BLaER1 treated with 17β-estradiol and CSF1 and Interleukin-3, amounts not matched to agents 10 nM and 100 nM (cell line): ENCODE measurements around the gene ALKBH5.

Experiments used
- H3K27ac ChIP-seq, 11 experiments: shearing (Covaris generic); formaldehyde crosslinking; 2 replicates each; pipeline ENCODE4 v1.8.1; 2022
- H3K27me3 ChIP-seq, 11 experiments: shearing (Covaris generic); formaldehyde crosslinking; 2 replicates each; pipeline ENCODE4 v1.8.1; 2022
- H3K36me3 ChIP-seq, 11 experiments: shearing (Covaris generic); formaldehyde crosslinking; 2 replicates each; pipeline ENCODE4 v1.8.1; 2022
- H3K4me1 ChIP-seq, 10 experiments: shearing (Covaris generic); formaldehyde crosslinking; 2 replicates each; pipeline ENCODE4 v1.8.1; 2022
- H3K4me2 ChIP-seq, 11 experiments: shearing (Covaris generic); formaldehyde crosslinking; 2 replicates each; pipeline ENCODE4 v1.8.1; 2022
- H3K4me3 ChIP-seq, 10 experiments: shearing (Covaris generic); formaldehyde crosslinking; 2 replicates each; pipeline ENCODE4 v1.8.1; 2022
- H3K9ac ChIP-seq, 11 experiments: shearing (Covaris generic); formaldehyde crosslinking; 2 replicates each; pipeline ENCODE4 v1.8.1; 2022
- H3K9me3 ChIP-seq, 11 experiments: shearing (Covaris generic); formaldehyde crosslinking; replicated peaks in 1 of 11; 2 replicates each; pipeline ENCODE4 v1.8.1; 2022
- H4K20me1 ChIP-seq, 11 experiments: shearing (Covaris generic); formaldehyde crosslinking; 2 replicates each; pipeline ENCODE4 v1.8.1; 2022
- Cebpa-rat ChIP-seq, 11 experiments: shearing (Covaris generic); IDR thresholded peaks; 2 replicates each; pipeline ENCODE4 v1.8.1; 2022

The ALKBH5 gene

DNA sequence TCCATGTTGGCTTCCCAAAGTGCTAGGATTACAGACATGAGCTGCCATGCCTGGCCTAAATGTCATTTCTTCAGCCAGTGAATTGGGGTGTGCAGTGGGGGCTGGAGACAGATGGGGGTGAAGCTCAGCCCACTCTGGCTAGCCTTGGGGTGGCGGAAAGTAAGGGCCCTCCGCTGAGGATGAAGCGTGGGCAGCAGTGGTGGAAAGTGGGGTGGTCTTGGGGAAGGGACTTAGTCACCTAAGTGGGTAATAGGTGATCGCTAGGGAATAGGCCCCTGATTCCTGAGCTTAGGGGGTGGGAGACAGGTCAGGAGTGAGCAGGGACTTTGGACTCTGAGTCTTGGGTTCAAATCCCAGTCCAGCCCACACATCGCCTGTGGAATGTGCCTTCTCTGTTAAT is 44.0 kb downstream of the ALKBH5 start:
- Histone ChIP-seq H3K4me3 (no peak overlapping the region), H3K4me1 (peaks cover 22 to 40% (median 29%) of the 10 kb centered on the region in 10 experiments), H3K9ac (peak overlapping the region in 3 of 11 experiments; percentile 14 to 88 (median 86); a peak in 2 of 22 replicates), H3K4me2 (peak overlapping the region in 6 of 11 experiments; percentile 3 to 99 (median 96); a peak in 7 of 22 replicates), H3K36me3 (peaks cover 0 to 18% (median 8%) of the 10 kb centered on the region in 11 experiments; a peak in 14 of 22 replicates), H3K27ac (no peak overlapping the region), H3K9me3 (no peaks in the 10 kb centered on the region), H3K27me3 (no peaks in the 10 kb centered on the region), H4K20me1 (peaks cover 4 to 68% (median 57%) of the 10 kb centered on the region in 11 experiments; a peak in 21 of 22 replicates)
- TF ChIP-seq Cebpa-rat (IDR thresholded peaks at IDR 0.05) = no peak

DNA sequence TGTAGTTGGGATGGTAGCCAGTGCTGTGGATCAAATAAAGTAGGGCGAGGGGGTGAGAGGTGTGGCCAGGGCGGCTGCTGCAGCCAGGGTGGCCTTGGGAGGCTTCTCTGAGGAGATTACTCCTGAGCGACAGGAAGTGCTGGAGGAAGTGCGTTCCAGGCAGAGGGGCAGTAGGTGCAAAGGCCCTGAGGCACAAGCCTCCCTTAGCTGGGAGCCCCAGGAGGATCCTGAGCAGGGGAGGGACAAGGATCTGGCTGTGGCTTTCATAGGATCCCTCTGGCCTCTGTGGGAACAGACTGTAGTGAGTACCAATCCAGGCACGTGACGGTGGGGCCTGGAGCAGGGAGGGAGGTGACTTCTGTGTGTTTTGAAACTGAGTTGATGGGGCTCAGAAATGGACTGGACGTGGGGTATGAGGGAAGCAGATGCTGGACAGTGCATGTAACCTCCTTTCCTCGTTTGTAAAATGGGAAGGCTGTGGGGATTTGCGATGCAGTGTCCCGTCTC is 44.6 kb downstream of the ALKBH5 start:
- Histone ChIP-seq H4K20me1 (peaks cover 4 to 73% (median 59%) of the 10 kb centered on the region in 11 experiments; a peak in 21 of 22 replicates), H3K36me3 (peaks cover 4 to 23% (median 14%) of the 10 kb centered on the region in 11 experiments; a peak in 16 of 22 replicates)

DNA sequence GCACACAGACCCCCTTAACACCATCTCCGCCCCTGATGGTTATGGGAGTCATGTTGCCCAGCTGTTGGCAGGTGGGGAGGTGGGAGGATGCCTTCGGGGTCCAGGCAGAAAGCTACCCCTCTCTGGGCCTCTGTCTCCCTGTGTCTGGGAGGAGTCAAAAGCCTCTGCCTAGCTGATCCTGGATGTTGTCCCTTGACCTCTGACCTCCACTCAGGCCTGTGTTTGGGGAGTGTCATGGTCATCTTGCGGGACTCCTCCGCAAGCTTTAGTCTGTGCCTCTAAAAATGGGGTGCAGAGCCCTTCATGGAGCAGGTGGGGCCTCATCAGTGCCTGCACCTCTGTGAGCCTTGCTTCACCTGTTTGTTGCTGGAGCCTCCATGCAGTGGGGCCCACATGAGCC is 45.6 kb downstream of the ALKBH5 start:
- Histone ChIP-seq H3K9ac (peak overlapping the region in 1 of 11 experiments; percentile 42; a peak in 1 of 22 replicates), H4K20me1 (peaks cover 4 to 83% (median 59%) of the 10 kb centered on the region in 11 experiments; a peak in 21 of 22 replicates)
- no peak for TF ChIP-seq Cebpa-rat (IDR thresholded peaks at IDR 0.05)

More for the DNA sequence above, 44.6 kb downstream of the ALKBH5 start:
- Histone ChIP-seq H3K4me3 (no peak overlapping the region), H3K27ac (no peak overlapping the region), H3K4me2 (peak overlapping the region in 1 of 11 experiments; percentile 22; a peak in 1 of 22 replicates), H3K9me3 (no peaks in the 10 kb centered on the region), H3K4me1 (peaks cover 22 to 40% (median 29%) of the 10 kb centered on the region in 10 experiments), H3K9ac (peak overlapping the region in 1 of 11 experiments; percentile 42; a peak in 4 of 22 replicates), H3K27me3 (no peaks in the 10 kb centered on the region)
- TF ChIP-seq Cebpa-rat (IDR thresholded peaks at IDR 0.05) = no peak

DNA sequence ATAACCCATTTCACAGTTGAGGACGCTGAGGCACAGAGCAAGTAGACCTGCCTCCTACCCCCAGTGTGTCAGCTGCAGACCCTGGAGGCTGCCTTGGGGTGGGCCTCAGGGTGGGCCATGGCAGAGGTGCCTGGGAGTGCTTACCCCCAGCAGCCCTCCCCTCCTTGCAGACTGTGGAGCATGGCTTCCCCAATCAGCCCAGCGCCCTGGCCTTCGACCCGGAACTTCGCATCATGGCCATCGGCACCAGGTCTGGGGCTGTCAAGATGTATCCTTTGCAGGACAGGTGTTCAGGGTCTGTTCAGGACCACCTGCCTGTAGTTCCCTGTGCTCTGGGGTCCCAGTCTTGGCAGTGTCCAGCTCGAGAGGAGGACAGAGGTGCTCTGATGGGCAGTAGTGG is 46.1 kb downstream of the ALKBH5 start:
- TF ChIP-seq Cebpa-rat (IDR thresholded peaks at IDR 0.05) = no peak
- Histone ChIP-seq H3K9ac (no peak overlapping the region), H4K20me1 (peaks cover 4 to 85% (median 59%) of the 10 kb centered on the region in 11 experiments; a peak in 21 of 22 replicates), H3K9me3 (no peaks in the 10 kb centered on the region), H3K4me2 (no peak overlapping the region), H3K36me3 (peaks cover 19 to 38% (median 29%) of the 10 kb centered on the region in 11 experiments), H3K4me3 (no peak overlapping the region), H3K4me1 (peaks cover 17 to 31% (median 21%) of the 10 kb centered on the region in 10 experiments), H3K27me3 (no peaks in the 10 kb centered on the region), H3K27ac (no peak overlapping the region)

More for the DNA sequence above, 45.6 kb downstream of the ALKBH5 start:
- Histone ChIP-seq H3K4me3 (no peak overlapping the region), H3K4me1 (peaks cover 21 to 36% (median 26%) of the 10 kb centered on the region in 10 experiments), H3K27me3 (no peaks in the 10 kb centered on the region), H3K27ac (no peak overlapping the region), H3K4me2 (no peak overlapping the region), H3K36me3 (peaks cover 14 to 33% (median 23%) of the 10 kb centered on the region in 11 experiments; a peak in 21 of 22 replicates), H3K9me3 (no peaks in the 10 kb centered on the region)

DNA sequence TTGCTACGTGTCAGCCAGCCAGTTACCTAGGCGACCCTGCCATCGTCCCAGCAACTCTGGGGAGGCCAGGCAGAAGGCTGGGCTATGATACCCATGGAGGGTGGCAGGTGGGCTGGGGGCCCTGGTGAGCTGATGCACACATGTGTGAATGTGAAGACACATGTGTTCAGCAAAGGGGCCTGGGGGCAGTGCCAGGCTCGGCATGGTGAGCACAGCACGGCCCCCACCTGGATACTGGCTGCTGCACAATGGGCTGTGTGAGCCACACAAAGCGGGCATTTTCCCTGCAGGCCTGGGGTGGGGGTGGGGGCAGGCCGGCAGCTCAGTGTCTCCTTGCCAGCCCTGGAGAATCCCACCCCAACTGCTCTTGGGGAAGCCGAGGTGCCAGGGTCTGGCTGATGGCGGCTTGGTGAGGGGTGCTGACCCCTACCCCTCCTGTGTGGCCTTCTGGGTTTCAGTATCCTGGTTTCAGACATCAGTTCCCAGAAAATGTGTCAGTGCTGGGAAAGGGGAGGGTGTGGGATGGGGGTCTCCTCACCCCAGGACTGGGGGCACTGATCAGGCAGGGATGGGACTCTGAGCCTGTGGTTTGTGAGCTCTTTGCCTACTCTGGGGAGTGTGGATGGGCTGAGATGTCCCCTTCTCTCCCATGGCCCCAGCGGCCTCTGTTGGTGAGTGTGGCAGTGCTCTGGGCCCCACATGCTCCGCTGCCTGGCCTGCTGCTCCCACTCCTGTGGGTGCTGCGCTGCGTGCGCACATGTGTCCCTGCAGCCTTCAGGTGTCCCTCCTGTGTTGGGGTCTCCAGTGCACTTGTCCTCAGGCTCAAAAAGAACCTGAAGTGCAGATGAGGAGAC is 46.9 kb downstream of the ALKBH5 start:
- Histone ChIP-seq H3K36me3 (peaks cover 26 to 46% (median 36%) of the 10 kb centered on the region in 11 experiments), H3K4me2 (no peak overlapping the region), H3K27me3 (no peaks in the 10 kb centered on the region), H3K27ac (no peak overlapping the region), H3K9ac (0 out of 22 replicates have a peak overlapping the region, but pooled peaks of 1 of the 11 experiments have one; percentile 0), H3K9me3 (no peaks in the 10 kb centered on the region), H4K20me1 (peaks cover 4 to 92% (median 59%) of the 10 kb centered on the region in 11 experiments; a peak in 21 of 22 replicates), H3K4me3 (no peak overlapping the region), H3K4me1 (peaks cover 13 to 33% (median 23%) of the 10 kb centered on the region in 10 experiments)
- no peak for TF ChIP-seq Cebpa-rat (IDR thresholded peaks at IDR 0.05)

DNA sequence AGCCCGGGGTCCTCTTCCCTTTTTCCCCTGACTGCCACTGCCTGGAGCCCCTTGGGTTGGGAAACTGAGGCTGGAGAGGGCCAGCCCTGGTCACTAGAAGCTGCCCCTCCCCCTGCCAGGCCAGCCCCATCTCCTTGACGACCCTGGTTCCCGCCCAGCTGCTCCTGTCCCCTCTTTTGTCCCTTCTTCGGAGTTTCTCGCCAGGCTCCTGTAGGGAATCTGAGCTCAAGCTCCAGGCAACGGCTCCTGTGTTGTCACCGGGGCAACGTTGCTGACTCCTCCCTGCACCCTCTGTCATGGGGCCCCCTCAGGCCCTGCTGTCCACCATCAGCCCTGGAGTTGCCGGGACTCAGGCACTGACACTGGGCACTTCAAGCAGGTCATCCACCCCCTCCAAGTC is 47.5 kb downstream of the ALKBH5 start:
- H3K27me3 ChIP-seq = no peaks in the 10 kb centered on the region
- peaks cover 11 to 38% (median 28%) of the 10 kb centered on the region in 10 experiments for H3K4me1 ChIP-seq
- no peaks in the 10 kb centered on the region for H3K9me3 ChIP-seq
- H3K9ac ChIP-seq = 0 out of 22 replicates have a peak overlapping the region, but pooled peaks of 1 of the 11 experiments have one; percentile 0
- no peak overlapping the region for H3K4me2 ChIP-seq
- H3K36me3 ChIP-seq = peaks cover 27 to 52% (median 43%) of the 10 kb centered on the region in 11 experiments
- no peak overlapping the region for H3K27ac ChIP-seq
- no peak for TF ChIP-seq Cebpa-rat (IDR thresholded peaks at IDR 0.05)
- H3K4me3 ChIP-seq = no peak overlapping the region
- H4K20me1 ChIP-seq = peaks cover 4 to 96% (median 59%) of the 10 kb centered on the region in 11 experiments; a peak in 21 of 22 replicates

DNA sequence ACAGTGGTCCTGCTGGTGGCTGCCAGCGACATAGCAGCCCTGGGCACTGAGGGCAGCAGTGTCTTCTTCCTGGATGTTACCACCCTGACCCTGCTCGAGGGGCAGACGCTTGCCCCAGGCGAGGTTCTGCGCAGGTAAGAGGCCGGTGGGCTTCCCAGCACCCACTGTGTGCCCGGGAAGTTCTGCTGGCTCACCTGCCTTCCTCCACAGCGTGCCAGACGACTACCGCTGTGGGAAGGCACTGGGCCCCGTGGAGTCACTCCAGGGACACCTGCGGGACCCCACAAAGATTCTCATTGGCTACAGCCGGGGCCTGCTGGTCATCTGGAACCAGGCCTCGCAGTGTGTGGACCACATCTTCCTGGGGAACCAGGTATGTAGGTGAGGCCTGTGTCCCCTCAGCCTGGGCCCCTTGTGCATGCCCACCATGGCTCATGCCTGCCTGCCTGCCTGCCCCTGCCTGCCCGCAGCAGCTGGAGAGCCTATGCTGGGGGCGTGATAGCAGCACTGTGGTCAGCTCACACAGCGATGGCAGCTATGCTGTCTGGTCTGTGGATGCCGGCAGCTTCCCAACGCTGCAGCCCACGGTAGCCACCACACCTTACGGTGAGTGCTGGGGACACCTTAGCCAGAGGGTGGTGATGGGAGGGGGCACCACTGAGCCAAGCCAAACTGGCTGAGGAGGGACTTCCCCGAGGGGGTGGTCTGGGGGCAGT is 50.3 kb downstream of the ALKBH5 start:
- TF ChIP-seq Cebpa-rat (IDR thresholded peaks at IDR 0.05) = no peak
- H3K27me3 ChIP-seq = no peaks in the 10 kb centered on the region
- H3K4me1 ChIP-seq = peaks cover 0 to 21% (median 12%) of the 10 kb centered on the region in 10 experiments; a peak in 14 of 20 replicates
- no peak overlapping the region for H3K9ac ChIP-seq
- H3K4me2 ChIP-seq = no peak overlapping the region
- no peak overlapping the region for H3K27ac ChIP-seq
- peaks cover 4 to 95% (median 44%) of the 10 kb centered on the region in 11 experiments; a peak in 19 of 22 replicates for H4K20me1 ChIP-seq
- no peak overlapping the region for H3K4me3 ChIP-seq
- H3K9me3 ChIP-seq = no peaks in the 10 kb centered on the region
- H3K36me3 ChIP-seq = peaks cover 43 to 80% (median 66%) of the 10 kb centered on the region in 11 experiments

DNA sequence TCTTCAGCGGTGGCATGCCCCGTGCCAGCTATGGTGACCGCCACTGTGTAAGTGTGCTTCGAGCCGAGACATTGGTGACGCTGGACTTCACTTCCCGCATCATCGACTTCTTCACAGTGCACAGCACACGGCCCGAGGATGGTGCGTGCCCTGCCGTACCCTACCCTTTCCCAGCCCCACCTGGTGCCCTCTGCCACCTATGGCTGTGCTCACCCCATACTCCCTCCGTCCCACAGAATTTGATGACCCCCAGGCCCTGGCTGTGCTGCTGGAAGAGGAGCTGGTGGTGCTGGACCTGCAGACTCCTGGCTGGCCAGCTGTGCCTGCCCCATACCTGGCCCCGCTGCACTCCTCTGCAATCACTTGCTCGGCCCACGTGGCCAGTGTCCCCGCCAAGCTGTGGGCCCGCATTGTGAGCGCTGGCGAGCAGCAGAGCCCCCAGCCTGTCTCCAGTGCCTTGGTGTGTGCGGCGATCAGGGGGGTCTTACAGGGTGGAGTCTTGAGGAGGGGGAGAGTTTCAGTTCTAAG is 51.3 kb downstream of the ALKBH5 start:
- no peaks in the 10 kb centered on the region for H3K27me3 ChIP-seq
- peaks cover 0 to 21% (median 12%) of the 10 kb centered on the region in 10 experiments; a peak in 14 of 20 replicates for H3K4me1 ChIP-seq
- H3K36me3 ChIP-seq = peaks cover 43 to 90% (median 70%) of the 10 kb centered on the region in 11 experiments
- no peaks in the 10 kb centered on the region for H3K9me3 ChIP-seq
- H3K4me2 ChIP-seq = peak overlapping the region in 5 of 11 experiments; percentile 56 to 85 (median 65); a peak in 9 of 22 replicates
- no peak for TF ChIP-seq Cebpa-rat (IDR thresholded peaks at IDR 0.05)
- no peak overlapping the region for H3K4me3 ChIP-seq
- H4K20me1 ChIP-seq = peaks cover 0 to 95% (median 35%) of the 10 kb centered on the region in 11 experiments; a peak in 20 of 22 replicates
- H3K9ac ChIP-seq = peak overlapping the region in 5 of 11 experiments; percentile 7 to 73 (median 45); a peak in 4 of 22 replicates
- peak overlapping the region in 4 of 11 experiments; percentile 14 to 57 (median 30); a peak in 3 of 22 replicates for H3K27ac ChIP-seq
